SK-N-SH (cell line): Measurements from ENCODE around the gene ZMIZ1. TPM values are rescaled to one million over a fixed set of nuclear protein-coding genes. Genes with fewer than 3 reads are reported as not detected.

Experiments used
- CTCF ChIA-PET: fragments of 300-600, 350-600 bp; formaldehyde crosslinking; extraction: SDS; loops from one replicate; lab custom pipeline; 2021; lab: Yijun Ruan, JAX
- POLR2A ChIA-PET: fragments of 350-600 bp; sonication (Branson Sonifier 250); formaldehyde crosslinking; extraction: SDS; loops from one replicate; lab custom pipeline; 2020; ENCODE audit warnings: antibody characterized with exemption, inconsistent platforms; lab: Yijun Ruan, JAX
- DNase-seq: peaks from one replicate; pipeline ENCODE4 v3.0.0; 2012
- H2AFZ ChIP-seq: fragments of 200-600 bp; sonication (generic); 2 replicates; pipeline ENCODE4 v1.8.1; 2016; ENCODE audit warnings: antibody characterized with exemption, mild to moderate bottlenecking, low read depth
- H3F3A ChIP-seq: fragments of 200-600 bp; sonication (generic); replicated peaks from 2 replicates; pipeline ENCODE3; 2016; ENCODE audit warnings: antibody characterized with exemption, mild to moderate bottlenecking; ENCODE audit not compliant: insufficient read depth
- H3K27ac ChIP-seq, 2 experiments: fragments of 200-500 bp in 1 of 2; fragments of 200-600 bp in 1 of 2; sonication (Bioruptor generic) in 1 of 2; sonication (generic), shearing (Covaris generic) in 1 of 2; 2 replicates each; pipeline versions ENCODE4 v1.5.1 to v1.6.1; 2014 to 2016; ENCODE audit warnings: low read depth in 2 of 2, inconsistent platforms in 1 of 2, low read length in 1 of 2, mild to moderate bottlenecking in 1 of 2, mixed read lengths in 1 of 2
- H3K27me3 ChIP-seq: fragments of 200-600 bp; sonication (generic), shearing (Covaris generic); 2 replicates; pipeline ENCODE4 v1.6.1; 2016; ENCODE audit warnings: mixed run types; ENCODE audit not compliant: insufficient read depth
- H3K36me3 ChIP-seq, 2 experiments: fragments of 200-500 bp in 1 of 2; fragments of 200-600 bp in 1 of 2; sonication (Bioruptor generic) in 1 of 2; sonication (generic) in 1 of 2; replicated peaks in 1 of 2; 2 replicates each; pipeline versions ENCODE3 to v1.5.1; 2014 to 2016; ENCODE audit warnings: low read length in 1 of 2, mild to moderate bottlenecking in 1 of 2; ENCODE audit not compliant: insufficient read depth in 2 of 2, control insufficient read depth in 1 of 2
- H3K4me1 ChIP-seq, 2 experiments: fragments of 200-500 bp in 1 of 2; fragments of 200-600 bp in 1 of 2; sonication (Bioruptor generic) in 1 of 2; sonication (generic), shearing (Covaris generic) in 1 of 2; 2 replicates each; pipeline versions ENCODE4 v1.5.1 to v1.6.1; 2014 to 2016; ENCODE audit warnings: low read depth in 1 of 2, low read length in 1 of 2, mixed run types in 1 of 2; ENCODE audit not compliant: insufficient read depth in 2 of 2, control insufficient read depth in 1 of 2
- H3K4me2 ChIP-seq: fragments of 200-600 bp; sonication (generic), shearing (Covaris generic); 2 replicates; pipeline ENCODE4 v1.6.1; 2017; ENCODE audit warnings: mixed run types
- H3K4me3 ChIP-seq, 2 experiments: fragments of 200-500 bp in 1 of 2; fragments of 200-600 bp in 1 of 2; sonication (Bioruptor generic) in 1 of 2; sonication (generic), shearing (Covaris generic) in 1 of 2; 2 replicates each; pipeline versions ENCODE4 v1.5.1 to v1.8.1; 2014 to 2016; ENCODE audit warnings: low read depth in 2 of 2, inconsistent platforms in 1 of 2, low read length in 1 of 2, mild to moderate bottlenecking in 1 of 2, mixed read lengths in 1 of 2, moderate library complexity in 1 of 2
- H3K79me2 ChIP-seq: fragments of 200-600 bp; sonication (generic); 2 replicates; pipeline ENCODE4 v1.8.1; 2017; ENCODE audit warnings: mild to moderate bottlenecking; ENCODE audit not compliant: insufficient read depth
- H3K9ac ChIP-seq: fragments of 200-600 bp; sonication (generic); 2 replicates; pipeline ENCODE4 v1.6.1; 2017; ENCODE audit warnings: mixed run types
- H3K9me2 ChIP-seq: fragments of 200-600 bp; sonication (generic); 2 replicates; pipeline ENCODE4 v1.6.1; 2017; ENCODE audit warnings: mixed run types
- H3K9me3 ChIP-seq: fragments of 200-600 bp; sonication (generic); 2 replicates; pipeline ENCODE4 v1.6.1; 2017; ENCODE audit warnings: mixed run types, mild to moderate bottlenecking, moderate library complexity
- H4K20me1 ChIP-seq: fragments of 200-600 bp; sonication (generic); 2 replicates; pipeline ENCODE4 v1.6.1; 2017; ENCODE audit warnings: mild to moderate bottlenecking, mixed run types; ENCODE audit not compliant: insufficient read depth
- EP300 ChIP-seq, 2 experiments: IDR thresholded peaks; 2 replicates each; pipeline versions ENCODE4 v1.4.0 to v1.6.1; 2012; ENCODE audit warnings: borderline replicate concordance in 1 of 2, low read depth in 1 of 2, low read length in 1 of 2
- FOSL2 ChIP-seq: IDR thresholded peaks from 2 replicates; pipeline ENCODE4 v1.4.0; 2012; ENCODE audit warnings: low read depth, mild to moderate bottlenecking, moderate library complexity, borderline replicate concordance
- FOXM1 ChIP-seq: IDR thresholded peaks from 2 replicates; pipeline ENCODE4 v1.4.0; 2012; ENCODE audit warnings: low read depth, mild to moderate bottlenecking
- GATA2 ChIP-seq: sonication (generic); formaldehyde crosslinking; IDR thresholded peaks from 2 replicates; pipeline ENCODE4 v1.5.0; 2020; ENCODE audit warnings: mild to moderate bottlenecking, missing genetic modification reagents
- MXI1 ChIP-seq: IDR thresholded peaks from 2 replicates; pipeline ENCODE4 v1.6.1; 2012; ENCODE audit warnings: mild to moderate bottlenecking, low read depth, low read length, improper control_type of control experiment
- NFIC ChIP-seq: IDR thresholded peaks from 2 replicates; pipeline ENCODE4 v1.4.0; 2012; ENCODE audit warnings: borderline replicate concordance
- NRF1 ChIP-seq: IDR thresholded peaks from 2 replicates; pipeline ENCODE4 v1.6.1; 2012; ENCODE audit warnings: low read depth, mild to moderate bottlenecking, low read length
- REST ChIP-seq: IDR thresholded peaks from 2 replicates; pipeline ENCODE4 v1.6.1; 2012; ENCODE audit warnings: mild to moderate bottlenecking, low read depth, low read length, moderate library complexity
- SIN3A ChIP-seq: IDR thresholded peaks from 2 replicates; pipeline ENCODE4 v1.6.1; 2012; ENCODE audit warnings: low read depth, mild to moderate bottlenecking, low read length, moderate library complexity, borderline replicate concordance
- YY1 ChIP-seq: IDR thresholded peaks from 2 replicates; pipeline ENCODE4 v1.4.0; 2012; ENCODE audit warnings: low read depth, mild to moderate bottlenecking
- WGBS: methylation state at CpG from one replicate; pipeline ENCODE4 v1.1.6; 2017; ENCODE audit warnings: low lambda C conversion rate; 5-methylcytosine and 5-hydroxymethylcytosine counted together
- polyA plus RNA-seq, 3 experiments: library from polyadenylated mRNA; depleted of rRNA; stranded (reverse); fragments of >200 nt; gene quantifications; 2 replicates each; pipeline ENCODE4 v1.2.3, GENCODE V29; 2012
- TF ChIP-seq, protein P1 (sequence below): IDR thresholded peaks from 2 replicates; pipeline ENCODE4 v1.4.0; 2012; ENCODE audit warnings: low read depth
- TF ChIP-seq, protein P2 (sequence below): IDR thresholded peaks from 2 replicates; pipeline ENCODE4 v1.4.0; 2012; ENCODE audit warnings: low read depth, borderline replicate concordance
- TF ChIP-seq, protein P3 (sequence below): fragments of 150-350 bp; IDR thresholded peaks from 2 replicates; pipeline ENCODE4 v1.6.1; 2017; ENCODE audit warnings: antibody characterized with exemption, low read length, low read depth, borderline replicate concordance
- TF ChIP-seq, protein P4 (sequence below): IDR thresholded peaks from 2 replicates; pipeline ENCODE4 v1.4.0; 2012; ENCODE audit warnings: low read depth, borderline replicate concordance

ZMIZ1 gene
- polyA plus RNA-seq, 1 of the 3 experiments (the other 2 are of a cell fraction), result 23.5 TPM

- Histone ChIP-seq H3K27ac (peak overlapping the region; percentile 43 to 99), H2AFZ (no peak overlapping the region), H3K36me3 (no peaks in the 10 kb centered on the region), H3K4me1 (peaks cover 46 to 85% of the 10 kb centered on the region in 2 experiments), H3F3A (peaks cover 14% of the 10 kb centered on the region), H4K20me1 (peaks cover 81% of the 10 kb centered on the region), H3K4me3 (no peak overlapping the region), H3K9me2 (no peaks in the 10 kb centered on the region), H3K4me2 (peak overlapping the region; percentile 41; the same call in 1 of the 2 replicates), H3K9ac (peak overlapping the region; percentile 19; the same call in 1 of the 2 replicates), H3K9me3 (no peaks in the 10 kb centered on the region), H3K27me3 (no peaks in the 10 kb centered on the region), H3K79me2 (peaks cover 88% of the 10 kb centered on the region)
- TF ChIP-seq MXI1 (peak; percentile 47; the same call in 1 of the 2 replicates), FOSL2 (no peak)
- TF ChIP-seq, protein P1, sequence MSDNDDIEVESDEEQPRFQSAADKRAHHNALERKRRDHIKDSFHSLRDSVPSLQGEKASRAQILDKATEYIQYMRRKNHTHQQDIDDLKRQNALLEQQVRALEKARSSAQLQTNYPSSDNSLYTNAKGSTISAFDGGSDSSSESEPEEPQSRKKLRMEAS, result peak; percentile 33; the same call in 1 of the 2 replicates
- TF ChIP-seq, protein P2, sequence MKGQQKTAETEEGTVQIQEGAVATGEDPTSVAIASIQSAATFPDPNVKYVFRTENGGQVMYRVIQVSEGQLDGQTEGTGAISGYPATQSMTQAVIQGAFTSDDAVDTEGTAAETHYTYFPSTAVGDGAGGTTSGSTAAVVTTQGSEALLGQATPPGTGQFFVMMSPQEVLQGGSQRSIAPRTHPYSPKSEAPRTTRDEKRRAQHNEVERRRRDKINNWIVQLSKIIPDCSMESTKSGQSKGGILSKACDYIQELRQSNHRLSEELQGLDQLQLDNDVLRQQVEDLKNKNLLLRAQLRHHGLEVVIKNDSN, result peak; percentile 53; the same call in 1 of the 2 replicates
- DNase-seq, result peak; percentile 71
- POLR2A ChIA-PET, result interaction anchor here (0.7 to 12.6 kb wide), 8 partner anchors 9 to 199 kb away, joined by 3 to 237 read pairs (median 6); partner anchors contain the start of gene ZCCHC24
- CTCF ChIA-PET, result interaction anchor here (0.6 to 1.5 kb wide), 9 partner anchors 11 to 100 kb away, joined by 3 to 6 read pairs (median 4); partner anchors contain the start of gene PPIF
- WGBS, result 82% methylated on average over 5 of the region's 14 CpGs
Measured at GRCh38 chr10:79246606-79247275, 178.0 kb downstream of the ZMIZ1 start.

GRCh38 chr10:79247373-79248137 is 178.8 kb downstream of the ZMIZ1 start:
- ChIA-PET CTCF (interaction anchor here (0.6 to 1.9 kb wide), 13 partner anchors 10 to 127 kb away, joined by 3 to 7 read pairs (median 4); no protein-coding TSS in a partner anchor), POLR2A (interaction anchor here (0.9 to 12.6 kb wide), 6 partner anchors 11 to 198 kb away, joined by 4 to 237 read pairs (median 7); partner anchors contain the start of gene ZCCHC24)
- Histone ChIP-seq H3K9me3 (no peaks in the 10 kb centered on the region), H3K4me3 (no peak overlapping the region), H3K9me2 (no peaks in the 10 kb centered on the region), H2AFZ (no peak overlapping the region), H3K27me3 (no peaks in the 10 kb centered on the region), H3K79me2 (peaks cover 92% of the 10 kb centered on the region), H3K27ac (peak overlapping the region; percentile 43 to 99; a peak in 3 of 4 replicates), H3K4me2 (0 out of 2 replicates have a peak overlapping the region, but pooled peaks have one; percentile 41), H3K36me3 (peaks cover 0 to 5% of the 10 kb centered on the region in 2 experiments), H3F3A (peaks cover 10% of the 10 kb centered on the region), H3K4me1 (peaks cover 41 to 88% of the 10 kb centered on the region in 2 experiments), H4K20me1 (peaks cover 89% of the 10 kb centered on the region), H3K9ac (no peak overlapping the region)
- WGBS, result 98% methylated on average over 3 of the region's 6 CpGs
- no peak for DNase-seq
- TF ChIP-seq REST (no peak), YY1 (no peak), NRF1 (no peak), NFIC (0 out of 2 replicates have a peak, but pooled peaks have one; percentile 17), SIN3A (no peak), MXI1 (no peak), EP300 (IDR thresholded peaks at IDR 0.05; ENCODE audit: borderline replicate concordance in 1 of 2, low read depth in 1 of 2, low read length in 1 of 2) (peak in 1 of 2 experiments; percentile 11; a peak in 1 of 4 replicates), GATA2 (CRISPR knock-in tag) (peak; percentile 55; the same call in 1 of the 2 replicates), FOXM1 (no peak)
- TF ChIP-seq, protein P1, result no peak
- TF ChIP-seq, protein P3, sequence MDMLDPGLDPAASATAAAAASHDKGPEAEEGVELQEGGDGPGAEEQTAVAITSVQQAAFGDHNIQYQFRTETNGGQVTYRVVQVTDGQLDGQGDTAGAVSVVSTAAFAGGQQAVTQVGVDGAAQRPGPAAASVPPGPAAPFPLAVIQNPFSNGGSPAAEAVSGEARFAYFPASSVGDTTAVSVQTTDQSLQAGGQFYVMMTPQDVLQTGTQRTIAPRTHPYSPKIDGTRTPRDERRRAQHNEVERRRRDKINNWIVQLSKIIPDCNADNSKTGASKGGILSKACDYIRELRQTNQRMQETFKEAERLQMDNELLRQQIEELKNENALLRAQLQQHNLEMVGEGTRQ, result no peak
- TF ChIP-seq, protein P4, sequence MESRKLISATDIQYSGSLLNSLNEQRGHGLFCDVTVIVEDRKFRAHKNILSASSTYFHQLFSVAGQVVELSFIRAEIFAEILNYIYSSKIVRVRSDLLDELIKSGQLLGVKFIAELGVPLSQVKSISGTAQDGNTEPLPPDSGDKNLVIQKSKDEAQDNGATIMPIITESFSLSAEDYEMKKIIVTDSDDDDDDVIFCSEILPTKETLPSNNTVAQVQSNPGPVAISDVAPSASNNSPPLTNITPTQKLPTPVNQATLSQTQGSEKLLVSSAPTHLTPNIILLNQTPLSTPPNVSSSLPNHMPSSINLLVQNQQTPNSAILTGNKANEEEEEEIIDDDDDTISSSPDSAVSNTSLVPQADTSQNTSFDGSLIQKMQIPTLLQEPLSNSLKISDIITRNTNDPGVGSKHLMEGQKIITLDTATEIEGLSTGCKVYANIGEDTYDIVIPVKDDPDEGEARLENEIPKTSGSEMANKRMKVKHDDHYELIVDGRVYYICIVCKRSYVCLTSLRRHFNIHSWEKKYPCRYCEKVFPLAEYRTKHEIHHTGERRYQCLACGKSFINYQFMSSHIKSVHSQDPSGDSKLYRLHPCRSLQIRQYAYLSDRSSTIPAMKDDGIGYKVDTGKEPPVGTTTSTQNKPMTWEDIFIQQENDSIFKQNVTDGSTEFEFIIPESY, result no peak
